Medulla oblongata (tissue), 1 donor: Measurements from ENCODE around the gene PRSS23.
A peak's percentile ranks its signal among the peaks of the same experiment; 100 is the strongest.
"Not testable (repeated sequence)": the region's sequence is repeated elsewhere in the genome, so short reads cannot be mapped to it uniquely, and the experiment has no call there.

Experiments used
- DNase-seq: peaks from one replicate; pipeline ENCODE4 v3.0.0-alpha.2; 2015; ENCODE audit errors: extremely low spot score

PRSS23 gene

DNA sequence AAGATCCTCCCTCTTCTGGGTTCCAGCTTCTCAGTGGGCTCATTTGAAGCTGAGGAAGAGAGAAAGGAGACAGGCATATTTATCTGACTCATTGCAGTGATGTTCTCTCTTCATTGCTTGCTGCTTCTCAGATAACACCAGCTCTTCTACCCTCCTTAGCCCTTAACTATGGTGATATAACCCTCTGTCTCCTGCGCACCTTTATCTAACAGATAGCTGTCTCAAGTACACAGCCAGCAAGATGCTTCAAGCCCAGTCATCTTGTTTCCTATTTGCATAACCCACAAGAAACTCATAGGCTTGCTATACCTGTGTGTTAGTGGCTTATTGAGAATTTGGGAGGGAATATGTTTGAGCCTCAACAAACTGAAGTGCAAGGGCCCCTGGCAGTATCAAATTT, 12.6 kb downstream of the PRSS23 start:
- DNase-seq = no peak

DNA sequence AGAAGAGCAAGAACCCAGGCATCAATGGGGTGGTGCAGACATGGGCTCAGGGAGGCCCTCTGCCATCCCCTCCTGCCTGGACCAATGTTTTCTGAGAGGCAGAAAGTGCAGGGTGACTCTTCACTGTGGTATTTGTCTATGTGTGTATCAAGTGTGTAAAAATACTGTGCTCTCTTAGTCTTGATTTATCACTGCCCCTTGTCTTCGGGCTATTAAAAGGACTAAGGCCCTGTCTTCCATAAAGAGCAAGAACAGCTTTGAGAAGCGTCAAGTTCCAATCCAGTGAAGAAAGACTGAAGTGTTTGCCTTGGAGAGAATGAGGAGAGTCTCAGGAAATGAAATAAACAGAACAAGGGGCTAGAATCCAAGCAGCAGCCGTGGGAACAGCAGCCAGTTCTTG, 14.4 kb downstream of the PRSS23 start:
- DNase-seq = no peak

DNA sequence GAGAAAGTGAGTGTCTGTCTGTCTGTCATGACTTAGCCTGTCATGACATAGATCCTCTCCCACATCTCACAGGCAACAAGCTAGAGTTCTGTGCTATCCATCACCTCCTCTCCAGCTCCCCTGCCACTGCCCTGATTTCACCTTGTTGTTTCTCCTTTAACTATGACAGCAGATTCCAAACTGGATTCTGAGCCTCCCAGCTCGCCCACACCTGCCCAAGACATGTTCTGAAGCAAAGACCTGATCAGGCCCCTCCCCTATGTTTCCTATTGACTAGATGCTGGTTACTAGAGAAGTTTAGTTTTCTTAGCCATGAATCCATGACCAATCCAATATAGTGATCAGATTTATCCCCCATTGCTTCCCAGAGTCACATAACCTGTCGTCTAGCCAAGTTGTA, 15.4 kb downstream of the PRSS23 start:
- DNase-seq = no peak

DNA sequence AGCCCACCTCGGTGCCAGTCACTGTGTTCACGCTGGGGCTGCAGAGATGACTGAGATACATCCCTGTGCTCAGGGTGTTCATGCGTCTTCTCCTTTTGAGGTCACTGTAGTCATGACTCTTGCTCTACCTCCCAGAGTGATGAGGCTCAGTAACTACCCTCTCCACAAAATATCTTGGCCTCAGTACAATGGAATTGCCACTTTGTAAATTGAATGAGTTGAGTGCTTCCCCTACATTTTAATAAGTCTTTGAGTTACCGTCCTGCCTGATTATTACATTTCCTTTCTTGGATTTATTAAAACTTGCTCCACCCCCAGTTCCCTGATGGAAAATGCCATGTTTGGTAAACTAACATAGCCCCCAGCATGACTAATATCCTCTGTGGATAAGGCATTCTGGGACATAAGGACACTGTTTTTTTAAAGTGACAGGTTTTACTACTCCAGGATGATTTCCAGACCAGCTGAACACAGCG, 15.9 kb downstream of the PRSS23 start:
- DNase-seq = no peak

DNA sequence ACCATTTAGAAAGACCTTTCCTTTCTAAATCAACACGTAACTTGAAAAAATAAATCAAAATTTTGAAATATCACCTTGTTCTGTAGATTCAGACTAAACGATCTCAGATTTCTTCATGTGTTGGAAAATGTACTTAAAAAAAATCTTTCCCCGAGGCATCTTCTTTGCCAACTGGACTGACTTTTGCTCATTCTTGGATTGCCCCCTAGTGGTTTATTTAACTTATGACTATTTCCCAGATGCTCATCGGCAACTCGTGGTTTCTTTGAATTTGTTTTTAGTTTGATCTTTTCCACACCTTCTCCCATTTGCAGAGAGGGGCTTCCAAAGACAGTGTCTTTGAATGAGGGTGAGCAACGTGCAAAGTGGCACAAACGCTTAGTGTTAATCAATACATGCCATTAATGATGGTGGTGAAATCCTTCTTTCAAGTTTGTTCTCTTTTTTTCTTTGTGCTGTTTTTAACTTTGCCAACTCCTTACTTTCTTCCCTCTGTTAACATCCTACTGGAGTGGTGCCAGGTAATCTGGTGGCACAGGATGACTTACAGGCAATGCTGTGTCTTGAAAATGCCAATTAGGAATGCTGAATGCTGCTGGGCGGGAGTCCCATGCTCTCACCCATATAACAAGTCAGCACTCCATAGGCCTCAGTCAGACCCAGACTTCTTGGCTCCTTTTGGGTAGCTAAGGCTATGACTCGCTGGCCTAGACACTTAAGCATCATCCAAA, 18.3 kb downstream of the PRSS23 start:
- peak; percentile 87 for DNase-seq

DNA sequence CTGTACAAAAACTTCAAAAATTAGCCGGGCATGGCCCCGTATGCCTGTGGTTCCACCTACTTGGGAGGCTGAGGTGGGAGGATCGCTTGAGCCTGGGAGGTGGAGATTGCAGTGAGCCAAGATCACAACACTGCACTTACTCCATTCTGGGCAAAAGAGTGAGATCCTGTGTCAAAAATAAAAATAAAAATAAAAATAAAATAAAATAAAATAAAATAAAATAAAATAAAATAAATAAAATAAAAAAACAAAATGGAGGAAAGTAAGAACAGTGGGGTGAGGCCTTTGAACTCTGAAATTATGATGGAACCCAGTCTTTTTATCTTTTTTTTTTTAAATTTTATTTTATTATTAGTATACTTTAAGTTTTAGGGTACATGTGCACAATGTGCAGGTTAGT, 23.8 kb downstream of the PRSS23 start:
- not testable (repeated sequence) for DNase-seq

DNA sequence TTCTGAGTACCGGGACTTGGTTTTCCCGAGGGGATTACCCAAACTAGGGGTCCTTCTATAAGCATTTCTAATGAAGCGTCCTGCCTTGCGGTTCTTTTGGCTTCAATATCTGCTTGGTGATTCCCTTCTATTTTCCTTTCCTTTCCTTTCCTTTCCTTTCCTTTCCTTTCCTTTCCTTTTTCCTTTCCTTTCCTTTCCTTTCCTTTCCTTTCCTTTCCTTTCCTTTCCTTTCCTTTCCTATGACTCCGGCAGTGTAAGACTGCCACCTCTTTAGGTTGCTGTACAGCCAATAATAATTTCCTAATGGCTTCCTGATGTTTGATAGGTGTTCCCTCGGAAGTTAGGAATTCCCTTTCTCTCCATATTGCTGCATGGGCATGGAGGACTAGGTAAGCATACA, 34.0 kb downstream of the PRSS23 start:
- not testable (repeated sequence) for DNase-seq

DNA sequence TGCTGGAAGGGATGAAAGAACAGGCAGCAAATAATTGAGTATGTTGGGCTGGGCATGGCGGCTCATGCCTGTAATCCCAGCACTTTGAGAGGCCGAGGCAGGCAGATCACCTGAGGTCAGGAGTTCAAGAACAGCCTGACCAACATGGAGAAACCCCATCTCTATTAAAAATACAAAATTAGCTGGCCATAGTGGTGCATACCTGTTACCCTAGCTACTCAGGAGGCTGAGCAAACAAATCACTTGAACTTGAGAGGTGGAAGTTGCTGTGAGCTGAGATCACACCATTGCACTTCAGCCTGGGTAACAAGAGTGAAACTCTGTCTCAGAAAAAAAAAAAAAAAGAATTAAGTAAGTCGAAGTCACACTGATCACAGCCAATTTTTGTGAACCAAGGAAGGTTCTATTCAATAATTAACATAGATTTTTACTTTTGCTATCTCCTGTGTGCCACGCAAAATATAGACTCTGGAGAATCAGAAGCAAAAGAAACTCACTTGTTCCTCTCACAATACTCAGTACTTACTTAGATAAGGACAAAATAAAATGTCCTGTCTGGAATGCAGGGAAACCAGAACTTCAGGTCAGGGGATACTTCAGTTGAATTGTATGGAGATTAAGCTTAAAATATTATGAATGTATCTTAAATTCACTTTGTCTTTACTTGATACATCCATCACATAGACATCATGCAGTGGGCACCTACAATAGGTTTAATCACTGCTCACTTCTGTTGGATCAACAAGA, 44.6 kb downstream of the PRSS23 start:
- DNase-seq = not testable (repeated sequence)

DNA sequence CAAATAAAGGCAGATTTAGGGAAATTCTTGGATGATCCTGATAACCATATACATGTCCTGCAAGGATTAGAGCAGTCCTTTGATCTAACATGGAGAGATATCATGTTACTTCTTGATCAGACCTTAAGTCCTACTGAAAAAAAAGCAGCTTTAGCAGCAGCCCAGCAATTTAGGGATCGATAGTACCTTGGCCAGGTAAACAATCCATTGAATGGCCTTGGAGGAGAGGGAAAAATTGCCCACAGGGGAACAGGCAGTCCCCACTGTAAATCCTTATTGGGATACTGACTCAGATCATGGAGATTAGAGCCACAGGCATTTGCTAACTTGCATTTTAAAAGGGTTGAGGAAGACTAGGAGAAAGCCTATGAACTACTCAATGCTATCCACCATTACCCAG, 47.8 kb downstream of the PRSS23 start:
- no peak for DNase-seq

DNA sequence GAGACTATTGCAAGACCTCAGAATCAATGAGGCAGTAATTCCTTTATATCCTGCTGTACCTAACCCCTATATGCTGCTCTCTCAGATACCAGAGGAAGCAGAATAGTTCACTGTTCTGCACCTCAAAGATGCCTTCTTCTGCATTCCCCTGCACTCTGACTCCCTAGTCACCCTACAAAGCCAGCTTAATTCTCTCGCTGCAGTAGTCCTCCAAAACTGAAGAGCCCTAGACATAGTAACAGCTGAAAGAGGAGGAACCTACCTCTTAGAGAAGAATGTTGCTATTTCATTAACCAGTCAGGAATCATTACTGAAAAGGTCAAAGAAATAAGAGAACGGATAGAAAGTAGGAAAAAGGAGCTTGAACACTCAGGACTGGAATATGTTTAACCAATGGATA, 49.3 kb downstream of the PRSS23 start:
- DNase-seq = no peak
